Ovary (tissue), 9 donors: ENCODE results near the gene ARHGEF25. TPM values are rescaled to one million over a fixed set of nuclear protein-coding genes. Genes with fewer than 3 reads are reported as not detected.
"Not testable (repeated sequence)": the region's sequence is repeated elsewhere in the genome, so short reads cannot be mapped to it uniquely, and the experiment has no call there.

Experiments used
- DNase-seq, 5 donors: peaks; one replicate each; pipeline ENCODE4 v3.0.0-alpha.2; 2019 to 2020
- H3K27ac ChIP-seq, 2 donors: fragments of 200-600 bp; one replicate each; pipeline versions ENCODE4 v1.5.1 to v1.8.0; 2019 to 2022
- H3K27me3 ChIP-seq: fragments of 200-600 bp; one replicate; pipeline ENCODE4 v1.8.0; 2022
- H3K36me3 ChIP-seq: fragments of 200-600 bp; sonication (generic); one replicate; pipeline ENCODE4 v1.5.1; 2019
- H3K4me1 ChIP-seq: one replicate; pipeline ENCODE4 v1.8.1; 2013; ENCODE audit warnings: mild to moderate bottlenecking, moderate library complexity; ENCODE audit not compliant: insufficient read depth
- H3K4me3 ChIP-seq: fragments of 200-600 bp; sonication (generic); one replicate; pipeline ENCODE4 v1.5.1; 2017
- H3K9me3 ChIP-seq, 2 donors: fragments of 200-600 bp in 1 of 2; sonication (generic) in 1 of 2; one replicate each; pipeline versions ENCODE4 v1.5.1 to v1.8.1; 2013 to 2019; ENCODE audit warnings: mild to moderate bottlenecking in 1 of 2, moderate library complexity in 1 of 2
- EP300 ChIP-seq: sonication (generic); formaldehyde crosslinking; IDR thresholded peaks from one replicate; pipeline ENCODE4 v1.6.1; 2017; ENCODE audit warnings: antibody characterized with exemption
- POLR2A ChIP-seq: fragments of 450-650 bp; IDR thresholded peaks from one replicate; pipeline ENCODE4 v1.6.1; 2017; ENCODE audit warnings: antibody characterized with exemption, mild to moderate bottlenecking, moderate library complexity
- whole genome bisulfite sequencing, 3 donors: extraction: QIAGEN DNeasy Blood & Tissue Kit in 1 of 3; methylation state at CpG; one replicate each; pipeline versions ENCODE4 v1.1.5 to v1.1.7; 2013 to 2017; 5-methylcytosine and 5-hydroxymethylcytosine counted together
- intact Hi-C, 4 donors: fragments of 100-400 bp; cut with DNase I; formaldehyde crosslinking; loops; one replicate each; pipeline versions ENCODE4 v1.11.0 to v1.15.1; 2022 to 2023
- polyA plus RNA-seq, 2 donors: library from polyadenylated mRNA; stranded (reverse); fragments of 200-250 nt in 1 of 2; fragments of 350-450 nt in 1 of 2; fragmentation: Illumina TruSeq in 1 of 2; extraction: RNeasy Lipid Tissue Mini Kit (QIAGEN cat#74804) in 1 of 2; gene quantifications; one replicate each; pipeline ENCODE4 v1.2.3, GENCODE V29; 2013 to 2014
- total RNA-seq, 7 donors: library from RNA; depleted of rRNA in 2 of 7; stranded (reverse); fragments of >200 nt in 2 of 7; fragmentation: NEBNext Ultra II Directional in 3 of 7; extraction: Animal tissue kit (Norgen Biotek cat#: 25700) in 3 of 7; gene quantifications; one replicate each; pipeline versions ENCODE4 v1.1.0 to v1.2.4, GENCODE V29; 2016 to 2023
- TF ChIP-seq, protein P1 (sequence below), 3 donors: fragments of 450-650 bp in 2 of 3; fragments of 200-600 bp in 1 of 3; IDR thresholded peaks; one replicate each; pipeline versions ENCODE4 v1.5.1 to v1.8.0; 2016 to 2022; ENCODE audit warnings: antibody characterized with exemption in 3 of 3, mild to moderate bottlenecking in 1 of 3
- donor health status: DM: no; HTN: no; CAD: no; lungs with moderate emphysema.
- donor health status: DM: no; HTN: no; CAD: no.
- donor health status: Bipolar disorder and iron deficiency.
- donor health status: DM: yes; HTN: yes; CAD: no.
- donor health status: DM: no; HTN: no; CAD: no.
- donor health status: DM: yes; HTN: yes; CAD: no.

ARHGEF25 gene
- total and polyA plus RNA-seq, 9 donors = 22.1 to 48.8 (median 38.7) TPM

DNA sequence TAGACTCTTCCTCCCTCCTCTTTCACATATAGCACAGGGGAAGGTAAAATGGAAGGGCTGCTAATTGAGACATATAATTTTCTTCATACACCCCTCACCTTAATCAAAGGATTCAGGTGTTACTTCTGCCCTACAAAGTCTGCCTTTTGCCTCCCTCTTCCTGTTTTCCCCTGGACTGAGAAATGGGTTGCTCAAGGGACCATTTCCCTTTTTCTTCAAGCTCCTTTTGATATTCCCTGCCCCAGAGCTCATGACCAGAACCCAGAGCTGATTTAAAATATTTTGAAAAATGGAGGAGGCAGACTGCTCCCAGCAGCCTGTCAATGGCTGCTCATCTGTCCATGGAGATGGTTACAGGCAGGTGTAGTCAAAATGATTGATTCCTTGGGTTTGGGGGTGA is 26.5 kb upstream of the ARHGEF25 start:
- Histone ChIP-seq H3K36me3 (no peaks in the 10 kb centered on the region), H3K4me1 (no peaks in the 10 kb centered on the region), H3K27ac (no peak overlapping the region), H3K4me3 (no peak overlapping the region), H3K9me3 (no peaks in the 10 kb centered on the region), H3K27me3 (no peaks in the 10 kb centered on the region)
- intact Hi-C loops = loop anchor here in 1 of 4 donors (2.0 kb wide), 1 partner anchor 36 kb away; no protein-coding TSS in a partner anchor
- TF ChIP-seq EP300 (no peak), POLR2A (no peak)
- TF ChIP-seq, protein P1, sequence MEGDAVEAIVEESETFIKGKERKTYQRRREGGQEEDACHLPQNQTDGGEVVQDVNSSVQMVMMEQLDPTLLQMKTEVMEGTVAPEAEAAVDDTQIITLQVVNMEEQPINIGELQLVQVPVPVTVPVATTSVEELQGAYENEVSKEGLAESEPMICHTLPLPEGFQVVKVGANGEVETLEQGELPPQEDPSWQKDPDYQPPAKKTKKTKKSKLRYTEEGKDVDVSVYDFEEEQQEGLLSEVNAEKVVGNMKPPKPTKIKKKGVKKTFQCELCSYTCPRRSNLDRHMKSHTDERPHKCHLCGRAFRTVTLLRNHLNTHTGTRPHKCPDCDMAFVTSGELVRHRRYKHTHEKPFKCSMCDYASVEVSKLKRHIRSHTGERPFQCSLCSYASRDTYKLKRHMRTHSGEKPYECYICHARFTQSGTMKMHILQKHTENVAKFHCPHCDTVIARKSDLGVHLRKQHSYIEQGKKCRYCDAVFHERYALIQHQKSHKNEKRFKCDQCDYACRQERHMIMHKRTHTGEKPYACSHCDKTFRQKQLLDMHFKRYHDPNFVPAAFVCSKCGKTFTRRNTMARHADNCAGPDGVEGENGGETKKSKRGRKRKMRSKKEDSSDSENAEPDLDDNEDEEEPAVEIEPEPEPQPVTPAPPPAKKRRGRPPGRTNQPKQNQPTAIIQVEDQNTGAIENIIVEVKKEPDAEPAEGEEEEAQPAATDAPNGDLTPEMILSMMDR (IDR thresholded peaks at IDR 0.05) = no peak
- no peak for DNase-seq

DNA sequence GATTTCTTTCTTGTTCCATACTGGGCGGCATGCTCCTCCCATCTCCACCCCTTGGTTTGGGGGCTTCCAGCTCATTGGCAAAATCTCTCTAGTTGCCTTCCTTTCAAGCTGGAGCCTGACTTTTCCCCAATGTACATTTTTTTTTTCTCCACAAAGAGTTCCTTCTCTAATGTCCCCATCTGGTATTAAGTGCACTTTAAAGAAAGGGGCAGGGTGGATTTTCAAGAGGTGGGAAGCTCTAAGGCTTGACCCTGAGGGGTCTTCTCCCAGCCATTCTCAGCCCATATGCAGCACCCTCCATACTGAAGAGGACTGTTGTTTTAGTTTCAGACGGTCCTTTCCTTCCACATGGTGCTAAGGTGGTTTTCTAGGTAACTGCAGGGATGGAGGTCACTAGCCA is 26.1 kb upstream of the ARHGEF25 start:
- 68 to 86% (median 70%) methylated on average over 2 of the region's 2 CpGs for WGBS, 3 donors
- no peaks in the 10 kb centered on the region for H3K36me3 ChIP-seq
- no peaks in the 10 kb centered on the region for H3K4me1 ChIP-seq
- no peaks in the 10 kb centered on the region for H3K9me3 ChIP-seq
- intact Hi-C loops = loop anchor here in 1 of 4 donors (2.0 kb wide), 1 partner anchor 36 kb away; no protein-coding TSS in a partner anchor
- DNase-seq = no peak
- no peak overlapping the region for H3K27ac ChIP-seq
- no peak overlapping the region for H3K4me3 ChIP-seq
- TF ChIP-seq, protein P1 (IDR thresholded peaks at IDR 0.05) = no peak
- TF ChIP-seq POLR2A = no peak
- TF ChIP-seq EP300 = no peak
- no peaks in the 10 kb centered on the region for H3K27me3 ChIP-seq

DNA sequence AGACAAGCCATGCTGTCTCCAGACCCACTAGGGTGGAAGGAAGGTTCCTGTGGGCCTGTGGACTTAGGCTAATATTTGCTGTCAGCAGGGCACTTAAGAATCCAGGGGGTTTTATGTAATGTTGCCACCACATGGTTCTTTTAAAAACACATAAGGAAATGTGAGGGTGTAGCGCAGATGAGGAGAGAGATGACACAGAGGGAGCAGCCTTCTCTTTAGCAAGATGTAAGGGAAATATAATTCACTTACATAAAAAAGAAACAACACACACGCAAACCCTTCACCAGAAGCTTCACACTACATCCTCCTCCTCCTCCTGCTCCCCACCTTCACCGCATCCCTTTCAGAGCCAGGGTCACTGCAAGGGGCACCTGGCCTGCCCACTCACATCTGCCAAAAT is 25.1 kb upstream of the ARHGEF25 start:
- Histone ChIP-seq H3K4me1 (no peaks in the 10 kb centered on the region), H3K36me3 (no peaks in the 10 kb centered on the region), H3K4me3 (no peak overlapping the region), H3K27ac (no peak overlapping the region), H3K27me3 (no peaks in the 10 kb centered on the region), H3K9me3 (no peaks in the 10 kb centered on the region)
- no peak for DNase-seq
- WGBS, 3 donors = 77 to 83% (median 79%) methylated on average over 3 of the region's 3 CpGs
- TF ChIP-seq, protein P1 (IDR thresholded peaks at IDR 0.05) = no peak
- TF ChIP-seq EP300 = no peak
- no peak for TF ChIP-seq POLR2A
- intact Hi-C loops = no loop called here

DNA sequence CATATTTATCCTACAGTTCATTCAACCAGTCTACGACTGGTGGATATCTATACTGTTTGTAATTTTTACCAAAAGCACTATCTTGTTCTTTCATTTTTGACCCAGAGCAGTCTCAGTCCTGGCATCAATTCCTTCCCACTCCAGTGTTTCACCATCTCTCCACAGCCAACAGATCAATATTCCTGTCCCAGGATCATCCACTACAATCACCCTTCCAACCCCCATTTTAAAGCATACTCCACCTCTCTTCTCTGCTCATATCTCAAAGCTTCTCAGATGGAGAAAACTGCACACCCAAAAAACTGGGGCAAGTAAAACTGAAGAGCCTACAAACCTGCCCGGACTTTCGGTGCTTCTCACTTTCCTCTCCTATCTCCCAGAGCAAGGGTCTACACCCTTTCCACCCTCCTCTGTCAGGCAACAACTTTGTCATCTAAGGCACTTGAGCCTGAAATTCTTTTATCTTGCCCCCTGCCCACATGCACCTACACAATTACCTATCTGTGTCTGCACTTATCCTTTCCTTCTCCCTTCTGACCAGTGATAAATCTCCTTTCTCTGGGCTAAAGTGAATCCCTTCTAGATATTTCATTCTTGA is 24.3 kb upstream of the ARHGEF25 start:
- DNase-seq = no peak
- TF ChIP-seq, protein P1 (IDR thresholded peaks at IDR 0.05) = no peak
- TF ChIP-seq POLR2A (no peak), EP300 (no peak)
- no peak overlapping the region for H3K4me3 ChIP-seq
- intact Hi-C loops = no loop called here
- no peaks in the 10 kb centered on the region for H3K36me3 ChIP-seq
- 79 to 82% (median 82%) methylated on average over 3 of the region's 3 CpGs for WGBS, 3 donors
- no peak overlapping the region for H3K27ac ChIP-seq
- no peaks in the 10 kb centered on the region for H3K27me3 ChIP-seq
- no peaks in the 10 kb centered on the region for H3K9me3 ChIP-seq
- H3K4me1 ChIP-seq = no peaks in the 10 kb centered on the region

DNA sequence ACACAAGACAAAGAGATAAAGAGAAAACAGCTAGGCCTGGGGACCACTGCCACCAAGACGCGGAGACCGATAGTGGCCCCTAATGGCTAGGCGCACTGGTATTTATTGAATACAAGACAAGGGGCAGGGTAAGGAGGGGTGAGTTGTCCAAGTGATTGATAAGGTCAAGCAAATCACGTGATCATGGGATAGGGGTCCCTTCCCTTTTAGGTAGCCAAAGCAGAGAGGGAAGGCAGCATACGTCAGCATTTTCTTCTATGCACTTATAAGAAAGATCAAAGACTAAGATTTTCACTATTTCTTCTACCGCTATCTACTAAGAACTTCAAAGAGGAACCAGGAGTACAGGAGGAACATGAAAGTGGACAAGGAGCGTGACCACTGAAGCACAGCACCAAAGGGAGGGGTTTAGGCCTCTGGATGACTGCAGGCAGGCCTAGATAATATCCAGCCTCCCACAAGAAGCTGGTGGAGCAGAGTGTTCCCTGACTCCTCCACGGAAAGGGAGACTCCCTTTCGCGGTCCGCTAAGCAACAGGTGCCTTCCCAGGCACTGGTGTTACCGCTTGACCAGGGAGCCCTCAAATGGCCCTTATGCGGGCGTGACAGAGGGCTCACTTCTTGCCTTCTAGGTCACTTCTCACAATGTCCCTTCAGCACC is 22.2 kb upstream of the ARHGEF25 start:
- DNase-seq, H3K27ac ChIP-seq, H3K9me3 ChIP-seq, H3K36me3 ChIP-seq, H3K27me3 ChIP-seq, intact Hi-C loops, H3K4me1 ChIP-seq, H3K4me3 ChIP-seq: not testable (repeated sequence)
- WGBS, 3 donors = 78 to 84% (median 80%) methylated on average over 15 of the region's 15 CpGs
